ENCODE measurements around the gene UNC5CL. TPM values are rescaled to one million over a fixed set of nuclear protein-coding genes. Genes with fewer than 3 reads are reported as not detected.

The UNC5CL gene
- polyA plus RNA-seq, 1 donor (not counting 4 experiments of a cell fraction or from before 2014, with no cell fraction given), result 0.34 TPM

GRCh38 chr6:41037107-41037900 is 1.7 kb downstream of the UNC5CL start:
- H3K27ac ChIP-seq (ENCODE audit: control insufficient read depth, insufficient read depth, low read length), result peak overlapping the region; percentile 47
- TF ChIP-seq EZH2 (IDR thresholded peaks at IDR 0.05; ENCODE audit: low read length), result no peak
- TF ChIP-seq CTCF (optimal IDR thresholded peaks at IDR 0.05 in 1 of 3, IDR thresholded peaks at IDR 0.05 in 1 of 3, conservative IDR thresholded peaks at IDR 0.05 in 1 of 3; ENCODE audit: extremely low read depth in 1 of 3, insufficient read depth in 2 of 3, low read length in 3 of 3), result peak in 1 of 3 experiments; percentile 27
- FAIRE-seq, result no peak
- H3K9ac ChIP-seq (ENCODE audit: control insufficient read depth, extremely low read depth, insufficient read depth, low read length), result peak overlapping the region; percentile 16
- peaks cover 45% of the 10 kb centered on the region for H3K4me1 ChIP-seq (ENCODE audit: control insufficient read depth, extremely low read depth, insufficient read depth, low read length)
- DNase-seq (ENCODE audit: low read depth, low spot score), result no peak
- dilution Hi-C loops (cut with MboI; ENCODE audit: extremely low pct_ligation_motif_present, low sequenced_read_pairs), result no loop called here
- H2AFZ ChIP-seq (ENCODE audit: control insufficient read depth, low read length), result peak overlapping the region; percentile 36
- H3K79me2 ChIP-seq (ENCODE audit: control insufficient read depth, insufficient read depth, low read length), result no peaks in the 10 kb centered on the region
- peak overlapping the region in 2 of 3 experiments; percentile 23 to 27 for H3K4me3 ChIP-seq (ENCODE audit: control insufficient read depth in 2 of 3, extremely low read depth in 1 of 3, insufficient read depth in 2 of 3, low read depth in 1 of 3, low read length in 3 of 3)
- no peaks in the 10 kb centered on the region for H4K20me1 ChIP-seq (ENCODE audit: control insufficient read depth, extremely low read depth, insufficient read depth, low read length)
- H3K9me1 ChIP-seq (ENCODE audit: control insufficient read depth, extremely low read depth, insufficient read depth, low read length), result no peaks in the 10 kb centered on the region
- H3K4me2 ChIP-seq (ENCODE audit: control insufficient read depth, extremely low read depth, insufficient read depth, low read depth, low read length), result peak overlapping the region; percentile 70
- H3K36me3 ChIP-seq (ENCODE audit: control insufficient read depth in 2 of 2, extremely low read depth in 1 of 2, insufficient read depth in 2 of 2, low read length in 2 of 2), result no peaks in the 10 kb centered on the region
- H3K9me3 ChIP-seq (ENCODE audit: control insufficient read depth, low read depth, low read length), result no peaks in the 10 kb centered on the region
- H3K27me3 ChIP-seq (ENCODE audit: control insufficient read depth, extremely low read depth, insufficient read depth, low read length), result no peaks in the 10 kb centered on the region

GRCh38 chr6:41036601-41037000 is 2.4 kb downstream of the UNC5CL start:
- Histone ChIP-seq H3K4me2 (ENCODE audit: control insufficient read depth, extremely low read depth, insufficient read depth, low read depth, low read length) (peak overlapping the region; percentile 70), H2AFZ (ENCODE audit: control insufficient read depth, low read length) (no peak overlapping the region), H3K27me3 (ENCODE audit: control insufficient read depth, extremely low read depth, insufficient read depth, low read length) (no peaks in the 10 kb centered on the region), H3K79me2 (ENCODE audit: control insufficient read depth, insufficient read depth, low read length) (no peaks in the 10 kb centered on the region), H3K4me3 (ENCODE audit: control insufficient read depth in 2 of 3, extremely low read depth in 1 of 3, insufficient read depth in 2 of 3, low read depth in 1 of 3, low read length in 3 of 3) (peak overlapping the region in 2 of 3 experiments; percentile 23 to 27), H3K27ac (ENCODE audit: control insufficient read depth, insufficient read depth, low read length) (peak overlapping the region; percentile 47), H3K36me3 (ENCODE audit: control insufficient read depth in 2 of 2, extremely low read depth in 1 of 2, insufficient read depth in 2 of 2, low read length in 2 of 2) (no peaks in the 10 kb centered on the region), H4K20me1 (ENCODE audit: control insufficient read depth, extremely low read depth, insufficient read depth, low read length) (no peaks in the 10 kb centered on the region), H3K9ac (ENCODE audit: control insufficient read depth, extremely low read depth, insufficient read depth, low read length) (peak overlapping the region; percentile 16), H3K9me1 (ENCODE audit: control insufficient read depth, extremely low read depth, insufficient read depth, low read length) (no peaks in the 10 kb centered on the region), H3K4me1 (ENCODE audit: control insufficient read depth, extremely low read depth, insufficient read depth, low read length) (peaks cover 45% of the 10 kb centered on the region), H3K9me3 (ENCODE audit: control insufficient read depth, low read depth, low read length) (no peaks in the 10 kb centered on the region)
- no peak for TF ChIP-seq CTCF (optimal IDR thresholded peaks at IDR 0.05 in 1 of 3, IDR thresholded peaks at IDR 0.05 in 1 of 3, conservative IDR thresholded peaks at IDR 0.05 in 1 of 3; ENCODE audit: extremely low read depth in 1 of 3, insufficient read depth in 2 of 3, low read length in 3 of 3)
- dilution Hi-C loops (cut with MboI; ENCODE audit: extremely low pct_ligation_motif_present, low sequenced_read_pairs), result no loop called here
- FAIRE-seq (peak; percentile 78), DNase-seq (ENCODE audit: low read depth, low spot score) (no peak)

Data from keratinocyte (primary cell).